ENCODE measurements around the gene LGALS7B. TPM values are rescaled to one million over a fixed set of nuclear protein-coding genes. Genes with fewer than 3 reads are reported as not detected.
"Not testable (repeated sequence)": the region's sequence is repeated elsewhere in the genome, so short reads cannot be mapped to it uniquely, and the experiment has no call there.

Gene LGALS7B
- total RNA-seq, 2 experiments from 2014 or later = not detected

DNA sequence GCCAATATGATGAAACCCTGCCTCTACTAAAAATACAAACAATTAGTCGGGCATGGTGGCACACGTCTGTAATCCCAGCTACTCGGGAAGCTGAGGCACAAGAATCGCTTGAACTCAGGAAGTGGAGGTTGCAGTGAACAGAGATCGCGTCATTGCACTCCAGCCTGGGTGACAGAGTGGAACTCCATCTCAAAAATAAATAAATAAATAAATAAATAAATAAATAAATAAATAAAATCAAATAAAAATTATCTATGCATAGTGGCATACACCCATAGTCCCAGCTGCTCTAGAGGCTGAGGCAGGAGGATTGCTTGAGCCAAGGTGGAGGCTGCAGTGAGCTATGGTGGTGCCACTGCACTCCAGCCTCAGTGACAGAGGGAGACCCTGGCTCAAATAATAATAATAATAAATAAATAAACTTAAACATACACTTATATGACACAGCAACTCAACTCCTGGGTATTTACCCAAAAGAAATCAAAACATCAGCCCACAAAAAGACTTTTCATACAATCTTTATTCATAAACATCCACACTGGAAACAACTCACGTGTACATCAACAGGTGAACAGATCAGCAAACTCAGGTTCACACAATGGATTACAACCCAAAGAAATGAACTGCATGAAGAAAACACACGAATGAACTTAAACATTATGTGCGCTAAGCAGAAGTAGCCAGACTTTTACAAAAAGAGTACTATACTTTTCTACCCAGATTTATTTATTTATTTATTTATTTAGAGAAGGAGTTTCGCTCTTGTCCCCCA is 22.5 kb upstream of the LGALS7B start:
- ChIA-PET POLR2A (interaction anchor here (0.6 kb wide), 1 partner anchor 249 kb away, joined by 3 read pairs; no protein-coding TSS in a partner anchor), CTCF (no interaction called here)

DNA sequence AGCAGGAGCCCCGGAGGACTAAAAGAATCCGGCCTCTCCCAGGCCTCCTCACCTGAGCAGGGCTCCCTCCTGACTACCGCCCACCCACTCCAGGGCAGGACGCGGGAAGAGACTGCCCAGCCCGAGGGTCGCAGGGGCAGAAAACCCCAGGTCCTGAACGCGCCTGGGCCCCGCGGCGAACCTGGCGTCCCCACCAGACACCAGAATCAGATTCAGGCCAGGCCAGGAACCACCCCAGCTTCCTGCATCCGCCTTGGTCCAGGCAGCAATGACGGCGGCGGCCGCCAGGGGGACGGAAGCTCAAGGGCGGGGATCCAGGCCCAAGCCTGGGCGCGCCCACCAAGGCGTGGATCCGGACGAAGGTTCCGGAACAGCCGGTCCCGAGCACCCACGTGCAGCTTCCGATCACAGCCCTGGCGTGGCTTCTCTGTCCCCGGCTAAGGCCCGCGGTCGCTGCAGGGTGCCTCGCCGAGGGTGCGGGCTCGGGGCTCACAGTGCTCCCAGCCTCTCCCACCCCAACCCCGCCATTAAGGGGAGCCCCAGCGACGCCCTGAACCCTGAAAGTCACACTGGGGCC is 19.3 kb upstream of the LGALS7B start:
- ChIA-PET POLR2A (interaction anchor here (1.0 kb wide), 1 partner anchor 80 kb away, joined by 3 read pairs; no protein-coding TSS in a partner anchor), CTCF (interaction anchor here (0.6 to 1.3 kb wide), 5 partner anchors 16 to 118 kb away, joined by 3 read pairs; no protein-coding TSS in a partner anchor)

DNA sequence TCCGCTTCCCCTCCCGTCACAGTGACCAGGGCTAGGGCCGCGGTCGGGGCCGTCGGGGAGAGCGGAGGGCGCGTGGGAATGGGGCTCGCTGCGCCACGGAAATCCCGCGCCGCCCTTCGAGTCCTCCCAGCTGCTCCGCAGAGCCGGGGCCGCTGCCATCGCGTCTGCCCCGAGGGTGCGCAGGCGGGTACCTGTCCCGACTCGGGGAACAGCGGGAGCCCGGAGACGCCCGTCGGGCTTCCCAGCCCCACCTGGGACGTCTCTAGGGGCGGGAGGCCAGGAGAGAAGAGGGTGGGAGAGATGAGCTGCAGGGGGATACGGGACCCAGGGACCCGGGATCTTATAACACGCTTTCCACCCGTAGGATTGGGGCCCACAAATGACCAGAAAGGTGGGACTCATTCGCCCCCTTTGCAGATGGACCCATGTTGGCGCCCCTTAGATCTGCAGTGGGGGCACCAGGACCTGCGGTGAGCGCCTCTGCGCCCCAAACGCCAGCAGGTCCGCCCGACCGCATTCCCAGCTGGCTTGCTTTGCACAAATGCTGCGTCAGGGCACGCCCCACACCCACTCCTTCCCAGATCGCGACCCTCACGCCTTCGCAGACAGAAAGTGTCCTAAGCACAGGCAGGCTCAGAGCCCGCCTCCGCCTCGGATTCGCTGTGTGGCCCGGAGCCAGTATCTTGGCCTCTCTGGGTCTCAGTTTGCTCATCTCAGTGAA is 18.6 kb upstream of the LGALS7B start:
- ChIA-PET POLR2A (interaction anchor here (1.0 kb wide), 1 partner anchor 79 kb away, joined by 3 read pairs; no protein-coding TSS in a partner anchor), CTCF (interaction anchor here (0.7 to 1.0 kb wide), 2 partner anchors 16 to 77 kb away, joined by 3 read pairs; no protein-coding TSS in a partner anchor)

DNA sequence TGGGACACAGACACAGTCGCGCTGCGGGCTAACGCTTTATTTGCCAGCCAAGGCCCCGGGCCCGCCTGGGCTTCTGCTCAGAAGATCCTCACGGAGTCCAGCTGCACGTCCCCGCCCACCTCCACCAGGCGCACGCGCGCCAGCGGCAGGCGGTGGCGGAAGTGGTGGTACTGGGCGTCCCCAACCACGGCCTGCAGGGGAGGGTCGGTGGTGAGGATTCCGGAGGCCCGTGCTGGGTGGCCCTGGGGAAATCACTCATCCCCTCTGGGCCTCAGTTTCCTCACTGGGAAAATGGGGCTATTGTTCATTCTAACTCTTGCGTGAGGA is 18.1 kb upstream of the LGALS7B start:
- CTCF ChIA-PET = not testable (repeated sequence)

DNA sequence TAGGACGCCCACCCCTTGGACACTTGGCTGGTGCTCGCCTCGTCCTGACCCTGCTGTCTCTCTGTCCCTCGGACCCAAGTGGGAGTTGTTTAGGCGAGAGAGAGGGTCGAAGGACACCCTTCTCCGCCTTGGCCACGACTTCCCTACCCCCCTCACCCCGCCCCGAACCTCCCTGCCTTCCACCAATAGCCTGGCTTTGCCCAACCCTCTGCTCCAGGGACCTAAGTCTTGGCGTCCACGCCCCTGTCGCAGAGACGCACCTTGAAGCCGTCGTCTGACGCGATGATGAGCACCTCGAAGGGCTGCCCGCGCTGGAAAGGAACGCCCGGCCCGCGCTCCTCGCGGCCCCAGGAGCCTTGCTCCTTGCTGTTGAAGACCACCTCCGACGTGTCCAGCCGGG is 17.4 kb upstream of the LGALS7B start:
- POLR2A ChIA-PET = not testable (repeated sequence)

More for the DNA sequence above, 18.1 kb upstream of the LGALS7B start:
- POLR2A ChIA-PET = not testable (repeated sequence)

GRCh38 chr19:38773469-38774177 is 15.4 kb upstream of the LGALS7B start, which contains the start of gene LGALS7:
TSS of gene LGALS7 (minus strand) at chr19:38773517. CDS start at chr19:38773492, 25 bp downstream.
- ChIA-PET CTCF (no interaction called here), POLR2A (no interaction called here)

More for the DNA sequence above, 17.4 kb upstream of the LGALS7B start:
- CTCF ChIA-PET = not testable (repeated sequence)

- ChIA-PET CTCF (interaction anchor here (0.6 kb wide), 1 partner anchor 227 kb away, joined by 3 read pairs; no protein-coding TSS in a partner anchor), POLR2A (no interaction called here)
Observed at GRCh38 chr19:38774181-38774950, 14.6 kb upstream of the LGALS7B start.

DNA sequence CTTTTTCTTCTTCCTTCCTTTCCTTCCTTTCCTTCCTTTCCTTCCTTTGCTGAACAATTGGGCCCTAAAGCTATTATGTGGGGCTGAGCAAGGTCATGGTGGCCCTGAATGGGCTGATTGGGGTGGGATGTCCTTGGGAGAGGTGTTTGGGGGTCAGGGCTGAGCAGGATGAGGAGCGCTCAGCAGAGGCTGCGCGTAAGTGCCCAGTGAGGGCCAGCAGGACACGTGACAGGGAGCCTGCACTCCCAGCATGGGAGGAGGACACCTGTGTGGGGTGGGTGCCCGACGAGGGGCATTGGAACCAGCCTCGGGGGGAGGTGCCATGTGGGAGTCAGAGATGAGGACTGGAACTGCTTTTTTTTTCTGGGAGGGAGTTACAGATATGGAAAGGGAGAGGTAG is 10.3 kb upstream of the LGALS7B start:
- CTCF ChIA-PET = interaction anchor here (0.9 kb wide), 1 partner anchor 30 kb away, joined by 3 read pairs; no protein-coding TSS in a partner anchor
- POLR2A ChIA-PET = no interaction called here

GRCh38 chr19:38780443-38780842 is 8.6 kb upstream of the LGALS7B start:
- CTCF ChIA-PET = interaction anchor here (0.8 kb wide), 1 partner anchor 123 kb away, joined by 3 read pairs; no protein-coding TSS in a partner anchor

DNA sequence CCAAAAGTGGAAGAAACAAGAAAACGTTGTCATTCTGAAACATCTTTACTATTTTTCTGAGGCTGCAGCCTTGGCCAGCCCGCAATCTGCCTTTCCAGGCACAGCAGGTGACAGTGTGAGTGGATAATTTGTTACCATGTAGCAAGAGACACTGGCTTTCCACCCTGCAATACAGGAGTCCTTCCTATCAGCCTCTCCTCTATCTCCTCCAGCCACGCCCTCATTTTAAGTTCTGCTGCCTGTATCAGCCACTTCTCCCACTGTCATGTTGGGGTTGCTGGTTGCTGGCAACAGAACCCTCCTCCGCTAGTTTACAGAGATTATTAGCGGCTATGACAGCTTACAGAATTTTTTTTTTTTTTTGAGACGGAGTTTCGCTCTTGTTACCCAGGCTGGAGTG is 7.9 kb upstream of the LGALS7B start:
- ChIA-PET POLR2A (no interaction called here), CTCF (interaction anchor here (0.8 kb wide), 1 partner anchor 124 kb away, joined by 3 read pairs; no protein-coding TSS in a partner anchor)

More at GRCh38 chr19:38780443-38780842, 8.6 kb upstream of the LGALS7B start:
- POLR2A ChIA-PET = no interaction called here

DNA sequence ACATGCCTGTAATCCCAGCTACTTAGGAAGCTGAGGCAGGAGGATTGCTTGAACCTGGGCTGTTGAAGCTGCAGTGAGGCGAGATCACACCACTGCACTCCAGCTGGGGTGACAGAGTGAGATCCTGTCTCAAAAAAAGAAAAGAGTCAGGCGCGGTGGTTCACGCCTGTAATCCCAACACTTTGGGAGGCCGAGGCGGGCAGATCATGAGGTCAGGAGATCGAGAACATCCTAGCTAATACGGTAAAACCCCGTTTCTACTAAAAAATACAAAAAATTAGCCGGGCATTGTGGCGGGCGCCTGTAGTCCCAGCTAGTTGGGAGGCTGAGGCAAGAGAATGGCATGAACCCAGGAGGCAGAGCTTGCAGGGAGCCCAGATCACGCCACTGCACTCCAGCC is 6.8 kb upstream of the LGALS7B start:
- CTCF ChIA-PET = interaction anchor here (0.7 kb wide), 1 partner anchor 15 kb away, joined by 3 read pairs; no protein-coding TSS in a partner anchor
- POLR2A ChIA-PET = not testable (repeated sequence)

GRCh38 chr19:38784224-38784623 is 4.8 kb upstream of the LGALS7B start:
- ChIA-PET POLR2A (interaction anchor here (0.6 kb wide), 2 partner anchors 49 to 52 kb away, joined by 4 to 7 read pairs; no protein-coding TSS in a partner anchor), CTCF (no interaction called here)

DNA sequence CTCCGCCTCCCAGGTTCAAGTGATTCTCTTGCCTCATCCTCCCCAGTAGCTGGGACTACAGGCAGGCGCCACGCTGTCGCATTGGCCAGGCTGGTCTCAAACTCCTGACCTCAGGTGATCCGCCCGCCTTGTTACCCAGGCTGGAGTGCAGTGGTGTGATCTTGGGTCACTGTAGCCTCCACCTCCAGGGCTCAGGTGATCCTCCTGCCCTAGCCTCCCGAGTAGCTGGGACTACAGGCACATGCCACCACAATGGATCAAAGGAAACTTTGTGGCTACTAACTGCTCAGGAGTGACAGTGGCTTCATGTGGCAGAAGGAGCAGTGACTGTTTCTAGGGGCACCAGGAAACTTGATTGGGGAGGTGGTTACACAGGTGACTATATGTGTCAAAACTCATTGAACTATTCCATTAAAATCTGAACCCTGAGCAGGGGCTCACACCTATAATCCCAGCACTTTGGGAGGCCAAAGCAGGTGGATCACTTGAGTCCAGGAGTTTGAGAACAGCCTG is 3.8 kb upstream of the LGALS7B start:
- CTCF ChIA-PET = no interaction called here

DNA sequence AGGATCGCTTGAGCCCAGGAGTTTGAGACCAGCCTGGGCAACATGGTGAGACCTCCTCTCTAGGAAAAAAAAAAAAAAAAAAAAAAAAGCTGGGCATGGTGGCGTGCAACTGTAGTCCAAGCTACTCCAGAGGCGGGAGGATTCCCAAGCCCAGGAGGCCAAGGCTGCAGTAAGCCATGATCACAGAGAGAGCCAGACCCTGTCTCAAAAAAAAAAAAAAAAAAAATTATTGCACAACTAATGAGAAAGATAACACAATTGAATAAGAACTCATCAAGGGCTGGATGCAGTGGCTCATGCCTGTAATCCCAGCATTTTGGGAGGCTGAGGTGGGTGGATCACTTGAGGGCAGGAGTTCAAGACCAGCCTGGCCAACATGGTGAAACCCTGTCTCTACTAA is 2.9 kb upstream of the LGALS7B start:
- POLR2A ChIA-PET = interaction anchor here (0.5 to 0.6 kb wide), 2 partner anchors 89 to 91 kb away, joined by 3 to 7 read pairs; no protein-coding TSS in a partner anchor
- CTCF ChIA-PET = interaction anchor here (0.6 kb wide), 1 partner anchor 16 kb away, joined by 3 read pairs; no protein-coding TSS in a partner anchor

More for the DNA sequence above, 3.8 kb upstream of the LGALS7B start:
- POLR2A ChIA-PET = no interaction called here

GRCh38 chr19:38786572-38787265 is 2.3 kb upstream of the LGALS7B start:
- ChIA-PET CTCF (interaction anchor here (0.6 kb wide), 1 partner anchor 17 kb away, joined by 3 read pairs; no protein-coding TSS in a partner anchor), POLR2A (interaction anchor here (0.5 to 0.6 kb wide), 3 partner anchors 47 to 92 kb away, joined by 3 to 7 read pairs (median 3); no protein-coding TSS in a partner anchor)

DNA sequence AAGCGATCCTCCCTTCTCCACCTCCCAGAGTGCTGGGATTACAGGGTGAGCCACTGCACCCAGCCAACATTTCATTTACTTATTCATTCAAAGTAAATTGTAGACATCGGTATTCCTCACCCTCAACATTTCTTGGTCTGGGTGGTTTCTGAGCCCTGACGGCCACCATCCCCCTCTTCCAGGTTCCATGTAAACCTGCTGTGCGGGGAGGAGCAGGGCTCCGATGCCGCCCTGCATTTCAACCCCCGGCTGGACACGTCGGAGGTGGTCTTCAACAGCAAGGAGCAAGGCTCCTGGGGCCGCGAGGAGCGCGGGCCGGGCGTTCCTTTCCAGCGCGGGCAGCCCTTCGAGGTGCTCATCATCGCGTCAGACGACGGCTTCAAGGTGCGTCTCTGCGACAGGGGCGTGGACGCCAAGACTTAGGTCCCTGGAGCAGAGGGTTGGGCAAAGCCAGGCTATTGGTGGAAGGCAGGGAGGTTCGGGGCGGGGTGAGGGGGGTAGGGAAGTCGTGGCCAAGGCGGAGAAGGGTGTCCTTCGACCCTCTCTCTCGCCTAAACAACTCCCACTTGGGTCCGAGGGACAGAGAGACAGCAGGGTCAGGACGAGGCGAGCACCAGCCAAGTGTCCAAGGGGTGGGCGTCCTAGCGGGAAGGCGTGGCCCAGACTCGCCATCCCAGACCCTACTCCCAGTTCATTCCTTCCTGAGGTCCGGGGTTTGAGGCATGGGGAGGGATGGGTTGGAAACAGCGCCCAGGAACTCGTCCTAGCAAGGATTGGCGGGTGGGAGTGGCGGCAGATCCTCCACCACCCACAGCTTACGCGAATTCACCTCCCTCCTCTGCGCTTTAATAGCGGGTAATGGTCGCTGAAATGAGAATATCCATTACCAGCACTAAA is 1.8 kb downstream of the LGALS7B start:
- CTCF ChIA-PET, POLR2A ChIA-PET: not testable (repeated sequence)
